GM23248 (cell line): ENCODE data around the gene TIMM44. TPM values are rescaled to one million over a fixed set of nuclear protein-coding genes. Genes with fewer than 3 reads are reported as not detected.
"Not testable (repeated sequence)": the region's sequence is repeated elsewhere in the genome, so short reads cannot be mapped to it uniquely, and the experiment has no call there.

ENCODE experiments used
- DNase-seq: peaks from one replicate; pipeline ENCODE4 v3.0.0-alpha.2; 2015
- H2AFZ ChIP-seq: fragments of 200-600 bp; sonication (generic); 2 replicates; pipeline ENCODE4 v1.6.1; 2016; ENCODE audit warnings: antibody characterized with exemption
- H3F3A ChIP-seq: fragments of 200-600 bp; sonication (generic); 2 replicates; pipeline ENCODE4 v1.6.1; 2016; ENCODE audit warnings: mild to moderate bottlenecking, antibody characterized with exemption, mixed run types; ENCODE audit not compliant: insufficient read depth
- H3K27ac ChIP-seq: fragments of 200-600 bp; sonication (generic); 2 replicates; pipeline ENCODE4 v1.5.1; 2016; ENCODE audit warnings: mild to moderate bottlenecking
- H3K27me3 ChIP-seq: fragments of 200-600 bp; sonication (generic); replicated peaks from 2 replicates; pipeline ENCODE4 v1.6.1; 2016; ENCODE audit warnings: mild to moderate bottlenecking; ENCODE audit not compliant: insufficient read depth
- H3K36me3 ChIP-seq: fragments of 200-600 bp; sonication (generic); 2 replicates; pipeline ENCODE4 v1.6.1; 2016; ENCODE audit warnings: low read depth, mild to moderate bottlenecking
- H3K4me1 ChIP-seq: fragments of 200-600 bp; sonication (generic); 2 replicates; pipeline ENCODE4 v1.6.1; 2016; ENCODE audit warnings: mild to moderate bottlenecking; ENCODE audit not compliant: insufficient read depth
- H3K4me2 ChIP-seq: fragments of 200-600 bp; sonication (generic); one replicate; pipeline ENCODE4 v1.6.1; 2016; ENCODE audit warnings: mild to moderate bottlenecking; ENCODE audit not compliant: unreplicated experiment
- H3K4me3 ChIP-seq: fragments of 200-600 bp; sonication (generic); 2 replicates; pipeline ENCODE4 v1.5.1; 2016; ENCODE audit warnings: mild to moderate bottlenecking
- H3K79me2 ChIP-seq: fragments of 200-600 bp; sonication (generic); 2 replicates; pipeline ENCODE4 v1.6.1; 2016; ENCODE audit warnings: mild to moderate bottlenecking; ENCODE audit not compliant: insufficient read depth
- H3K9ac ChIP-seq: fragments of 200-600 bp; sonication (generic); 2 replicates; pipeline ENCODE4 v1.6.1; 2016; ENCODE audit warnings: mild to moderate bottlenecking
- H3K9me2 ChIP-seq: fragments of 200-600 bp; sonication (generic); 2 replicates; pipeline ENCODE4 v1.6.1; 2016; ENCODE audit warnings: mixed run types, mild to moderate bottlenecking, moderate library complexity; ENCODE audit not compliant: insufficient read depth
- H3K9me3 ChIP-seq: fragments of 200-600 bp; sonication (generic); one replicate; pipeline ENCODE4 v1.6.1; 2017; ENCODE audit warnings: low read depth
- H4K20me1 ChIP-seq: fragments of 200-600 bp; sonication (generic); 2 replicates; pipeline ENCODE4 v1.6.0; 2016; ENCODE audit not compliant: insufficient read depth
- EZH2 ChIP-seq: fragments of 200-600 bp; sonication (generic); IDR thresholded peaks from 2 replicates; pipeline ENCODE4 v1.6.1; 2018; ENCODE audit warnings: antibody characterized with exemption, mild to moderate bottlenecking; ENCODE audit not compliant: insufficient read depth, poor library complexity, severe bottlenecking
- EZH2phosphoT487 ChIP-seq: fragments of 200-600 bp; sonication (generic); IDR thresholded peaks from 2 replicates; pipeline ENCODE4 v1.6.1; 2018; ENCODE audit warnings: antibody characterized with exemption, moderate library complexity, mild to moderate bottlenecking, low read depth; ENCODE audit not compliant: insufficient read depth
- WGBS, 2 experiments: methylation state at CpG; one replicate each; pipeline ENCODE4 v1.1.6; 2015 to 2017; ENCODE audit warnings: low lambda C conversion rate in 2 of 2, low coverage in 1 of 2; ENCODE audit errors: missing lambda C conversion rate in 2 of 2; 5-methylcytosine and 5-hydroxymethylcytosine counted together
- in situ Hi-C: fragments of 300-500 bp; cut with MboI; formaldehyde crosslinking; loops from 2 replicates; pipeline ENCODE4 v1.15.0; 2020
- polyA plus RNA-seq: library from polyadenylated mRNA; unstranded; fragments of >200 nt; fragmentation: Nextera tagmentation; extraction: Ambion mirVana; gene quantifications from 2 replicates; pipeline ENCODE4 v1.2.1, GENCODE V29; 2016
- total RNA-seq: library from RNA; depleted of rRNA; stranded (reverse); fragments of >200 nt; shearing (Covaris generic); gene quantifications from 2 replicates; pipeline ENCODE4 v1.2.3, GENCODE V29; 2014

TIMM44 gene
- total and polyA plus RNA-seq, 2 experiments from 2014 or later, result 25.8 to 53.1 TPM

DNA sequence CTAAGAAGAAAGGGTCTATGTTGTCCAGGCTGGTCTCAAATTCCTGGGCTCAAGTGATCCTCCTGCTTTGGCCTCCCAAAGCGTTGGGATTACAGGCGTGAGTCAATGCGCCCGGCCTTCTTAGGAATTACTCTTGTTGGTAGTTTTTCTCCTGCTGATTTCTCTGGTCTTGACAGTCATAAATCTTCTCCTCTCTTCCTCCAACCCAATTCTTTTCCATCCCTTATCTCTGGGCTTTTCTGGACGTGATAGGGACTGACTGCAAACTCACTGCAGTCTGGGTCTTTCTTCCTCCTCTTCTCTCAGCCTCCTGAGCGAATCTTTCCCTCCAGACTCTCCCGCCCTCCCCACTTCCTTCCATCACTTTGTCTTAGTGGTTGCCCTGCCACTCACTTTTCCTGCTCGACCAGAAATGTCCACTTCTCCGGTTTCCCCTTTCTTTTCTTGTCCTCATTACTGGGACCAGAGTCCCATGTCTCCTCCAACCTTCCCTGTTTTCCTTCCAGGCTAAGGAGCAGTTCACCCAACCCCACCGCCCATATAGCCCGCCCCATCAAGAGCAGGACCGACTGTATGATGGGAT is 21.9 kb upstream of the TIMM44 start:
- no peak overlapping the region for H3K27ac ChIP-seq
- no peaks in the 10 kb centered on the region for H3F3A ChIP-seq
- H3K9me3 ChIP-seq, result no peaks in the 10 kb centered on the region
- 94 to 95% methylated on average over 12 of the region's 12 CpGs for WGBS, 2 experiments
- H3K79me2 ChIP-seq, result no peaks in the 10 kb centered on the region
- no peak overlapping the region for H3K4me2 ChIP-seq
- no peaks in the 10 kb centered on the region for H4K20me1 ChIP-seq
- H3K9ac ChIP-seq, result no peak overlapping the region
- H2AFZ ChIP-seq, result no peak overlapping the region
- no peaks in the 10 kb centered on the region for H3K9me2 ChIP-seq
- in situ Hi-C loops, result loop anchor here (10.0 kb wide), 1 partner anchor 279 kb away; no protein-coding TSS in a partner anchor
- no peaks in the 10 kb centered on the region for H3K4me1 ChIP-seq
- no peak for DNase-seq
- H3K36me3 ChIP-seq, result peaks cover 12% of the 10 kb centered on the region; the same call in 1 of the 2 replicates
- no peaks in the 10 kb centered on the region for H3K27me3 ChIP-seq
- TF ChIP-seq EZH2 (no peak), EZH2phosphoT487 (no peak)
- no peak overlapping the region for H3K4me3 ChIP-seq

DNA sequence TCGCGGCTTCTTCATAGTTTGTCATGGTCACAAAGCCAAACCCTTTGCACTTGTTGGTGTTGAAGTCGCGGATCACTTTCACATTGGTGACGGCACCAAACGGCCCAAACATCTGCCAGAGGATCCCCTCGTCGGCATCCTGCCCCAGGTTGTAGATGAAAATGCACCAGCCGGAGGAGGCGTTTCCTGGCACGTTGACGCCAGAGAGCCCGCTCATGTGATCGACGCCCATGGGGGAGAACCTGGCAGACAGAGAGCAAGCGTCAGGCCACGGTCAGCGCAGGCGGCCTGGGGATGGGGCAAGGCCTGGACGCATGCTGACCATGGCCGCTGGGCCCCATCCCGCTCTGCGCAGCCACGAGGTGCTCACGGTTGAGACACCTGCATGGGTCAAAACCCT is 20.1 kb upstream of the TIMM44 start:
- no peak overlapping the region for H3K27ac ChIP-seq
- no peaks in the 10 kb centered on the region for H3K9me2 ChIP-seq
- H3K4me2 ChIP-seq, result no peak overlapping the region
- no peak overlapping the region for H3K9ac ChIP-seq
- H3K4me3 ChIP-seq, result no peak overlapping the region
- H3K36me3 ChIP-seq, result peaks cover 12% of the 10 kb centered on the region; the same call in 1 of the 2 replicates
- H3K9me3 ChIP-seq, result no peaks in the 10 kb centered on the region
- no peak for DNase-seq
- H4K20me1 ChIP-seq, result no peaks in the 10 kb centered on the region
- in situ Hi-C loops, result loop anchor here (10.0 kb wide), 1 partner anchor 281 kb away; no protein-coding TSS in a partner anchor
- no peaks in the 10 kb centered on the region for H3K79me2 ChIP-seq
- no peak for TF ChIP-seq EZH2phosphoT487
- no peak for TF ChIP-seq EZH2
- H3K27me3 ChIP-seq, result no peaks in the 10 kb centered on the region
- no peak overlapping the region for H2AFZ ChIP-seq
- 91 to 93% methylated on average over 23 to 25 of the region's 25 CpGs for WGBS, 2 experiments
- no peaks in the 10 kb centered on the region for H3F3A ChIP-seq
- no peaks in the 10 kb centered on the region for H3K4me1 ChIP-seq

DNA sequence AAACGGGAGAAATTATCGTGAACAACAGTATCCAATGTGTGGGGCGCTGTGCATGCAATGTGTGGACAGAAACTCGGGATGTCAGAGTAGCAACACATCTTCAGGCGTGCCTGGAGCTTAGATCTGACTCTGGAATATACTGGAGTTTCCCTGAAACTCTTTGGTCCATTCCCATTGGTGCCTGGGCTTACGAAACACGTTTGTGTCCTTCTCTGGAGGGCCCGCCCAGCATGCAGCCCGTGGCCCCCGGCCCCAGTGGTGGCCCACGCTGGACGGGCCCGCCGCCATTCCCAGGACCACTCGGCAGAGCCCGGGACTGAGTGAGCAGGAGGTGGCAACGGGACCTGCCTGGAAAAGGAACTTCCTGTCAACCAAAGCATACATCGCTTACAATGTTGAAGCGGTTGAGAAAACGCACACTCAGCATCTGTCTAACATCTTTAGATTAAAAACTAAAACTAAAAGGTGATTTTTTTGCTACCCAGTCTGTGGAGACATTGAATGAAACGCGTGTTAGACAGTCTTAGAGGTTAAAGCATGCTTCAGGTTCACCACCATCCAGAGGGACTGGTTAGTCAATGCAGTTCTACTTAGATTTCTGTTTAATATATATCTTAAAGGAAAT is 19.3 kb upstream of the TIMM44 start:
- Histone ChIP-seq H3K79me2 (no peaks in the 10 kb centered on the region), H3K9me2 (no peaks in the 10 kb centered on the region), H3F3A (no peaks in the 10 kb centered on the region), H4K20me1 (no peaks in the 10 kb centered on the region), H3K27me3 (no peaks in the 10 kb centered on the region), H3K36me3 (peaks cover 12% of the 10 kb centered on the region; the same call in 1 of the 2 replicates), H3K27ac (no peak overlapping the region), H2AFZ (no peak overlapping the region), H3K4me1 (no peaks in the 10 kb centered on the region), H3K4me3 (no peak overlapping the region), H3K9me3 (no peaks in the 10 kb centered on the region), H3K9ac (no peak overlapping the region), H3K4me2 (no peak overlapping the region)
- TF ChIP-seq EZH2 (no peak), EZH2phosphoT487 (no peak)
- DNase-seq, result no peak
- in situ Hi-C loops, result loop anchor here (10.0 kb wide), 1 partner anchor 282 kb away; no protein-coding TSS in a partner anchor
- WGBS, 2 experiments, result 87% methylated on average over 22 of the region's 22 CpGs

DNA sequence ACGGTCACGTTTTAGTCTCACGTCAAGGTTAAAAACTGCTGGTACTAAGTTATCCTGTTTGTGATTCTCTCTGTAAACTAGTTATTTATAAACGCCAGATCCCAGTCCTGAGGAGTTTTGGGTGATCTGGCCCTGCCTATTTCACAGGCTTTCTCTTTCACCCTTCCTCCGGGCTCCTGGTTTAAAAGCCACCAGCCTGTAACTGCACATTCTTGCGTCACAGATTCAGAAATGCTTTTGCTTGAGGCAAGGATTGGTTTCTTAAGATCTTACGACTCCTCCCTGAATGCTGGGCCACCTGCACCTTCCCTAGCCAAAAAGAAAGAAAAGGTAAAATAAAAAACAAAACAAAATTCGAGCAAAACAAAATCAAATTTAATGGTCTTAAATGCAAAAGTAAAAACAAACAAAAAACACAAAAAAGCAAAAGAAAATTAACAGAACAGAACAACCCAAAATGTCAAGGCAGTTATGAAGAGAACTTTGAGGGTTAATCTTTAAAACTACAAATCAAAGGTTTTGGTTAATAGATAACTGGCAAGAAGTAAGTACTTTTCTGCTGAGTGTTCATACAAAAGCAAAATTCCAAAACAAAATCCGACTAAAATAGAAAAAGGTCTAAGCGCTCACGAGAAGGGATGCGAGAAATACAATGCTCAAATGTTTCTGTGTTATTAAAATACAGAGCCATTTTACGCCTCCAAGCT is 18.6 kb upstream of the TIMM44 start:
- Histone ChIP-seq H3K9ac (no peak overlapping the region), H3K4me1 (no peaks in the 10 kb centered on the region), H3K4me2 (no peak overlapping the region), H3K9me2 (no peaks in the 10 kb centered on the region), H3K79me2 (no peaks in the 10 kb centered on the region), H3K27ac (no peak overlapping the region), H3K36me3 (peaks cover 12% of the 10 kb centered on the region; the same call in 1 of the 2 replicates), H3F3A (no peaks in the 10 kb centered on the region), H3K9me3 (no peaks in the 10 kb centered on the region), H2AFZ (no peak overlapping the region), H4K20me1 (no peaks in the 10 kb centered on the region), H3K27me3 (no peaks in the 10 kb centered on the region), H3K4me3 (no peak overlapping the region)
- 97 to 98% methylated on average over 13 of the region's 13 CpGs for WGBS, 2 experiments
- no peak for TF ChIP-seq EZH2phosphoT487
- no peak for TF ChIP-seq EZH2
- in situ Hi-C loops, result loop anchor here (10.0 kb wide), 1 partner anchor 283 kb away; no protein-coding TSS in a partner anchor
- no peak for DNase-seq

DNA sequence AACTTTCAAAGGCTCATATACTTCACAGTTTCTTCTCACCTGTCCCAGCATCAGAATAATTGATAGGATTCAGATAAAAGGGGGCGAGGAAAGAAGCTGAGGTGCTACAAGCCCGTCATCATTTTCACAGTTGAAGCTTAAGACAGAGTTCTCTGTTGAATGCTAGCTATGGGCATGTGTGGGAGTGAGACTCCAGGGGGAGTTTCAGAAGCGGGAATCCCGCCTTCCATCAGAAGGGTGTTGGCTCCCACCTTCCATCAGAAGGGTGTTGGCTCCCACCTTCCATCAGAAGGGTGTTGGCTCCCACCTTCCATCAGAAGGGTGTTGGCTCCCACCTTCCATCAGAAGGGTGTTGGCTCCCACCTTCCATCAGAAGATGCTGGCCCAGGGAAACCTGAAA is 17.6 kb upstream of the TIMM44 start:
- not testable (repeated sequence) for H3K27ac ChIP-seq, H3K4me3 ChIP-seq, H3K9me3 ChIP-seq, H3K4me1 ChIP-seq, DNase-seq, H3K4me2 ChIP-seq, H3K27me3 ChIP-seq, H3F3A ChIP-seq, H3K9ac ChIP-seq, H3K9me2 ChIP-seq, H3K79me2 ChIP-seq, H4K20me1 ChIP-seq, H2AFZ ChIP-seq
- in situ Hi-C loops, result loop anchor here (10.0 kb wide), 1 partner anchor 284 kb away; no protein-coding TSS in a partner anchor
- 88 to 91% methylated on average over 4 of the region's 4 CpGs for WGBS, 2 experiments
- H3K36me3 ChIP-seq, result peaks cover 12% of the 10 kb centered on the region; the same call in 1 of the 2 replicates
